Stimulated activated memory B cell treated with anti-CD40 and anti-IgM and Interleukin-4, amounts not matched to agents 10 μg/mL and 1 μg/mL and 100 μg/mL, for 72 hours (primary cell): ENCODE data around the gene OPN1MW.
"Not testable (repeated sequence)": the region's sequence is repeated elsewhere in the genome, so short reads cannot be mapped to it uniquely, and the experiment has no call there.

Experiments
- ATAC-seq: fragments of 150-1000 bp; cut with Tn5 transposase; 2 replicates; pipeline ENCODE4 v1.10.0; 2021
- H3K27ac Mint-ChIP-seq: one replicate; pipeline ENCODE4 v1.8.0; 2022; ENCODE audit warnings: mild to moderate bottlenecking, mixed read lengths
- H3K27me3 Mint-ChIP-seq: one replicate; pipeline ENCODE4 v1.8.0; 2022; ENCODE audit warnings: mixed read lengths
- H3K36me3 Mint-ChIP-seq: one replicate; pipeline ENCODE4 v1.8.0; 2022; ENCODE audit warnings: mixed read lengths
- H3K4me1 Mint-ChIP-seq: one replicate; pipeline ENCODE4 v1.8.0; 2022; ENCODE audit warnings: mixed read lengths
- H3K4me3 Mint-ChIP-seq: one replicate; pipeline ENCODE4 v1.8.0; 2022; ENCODE audit warnings: mild to moderate bottlenecking, moderate library complexity, mixed read lengths
- H3K9me3 Mint-ChIP-seq: one replicate; pipeline ENCODE4 v1.8.0; 2022; ENCODE audit warnings: mixed read lengths

The OPN1MW gene

DNA sequence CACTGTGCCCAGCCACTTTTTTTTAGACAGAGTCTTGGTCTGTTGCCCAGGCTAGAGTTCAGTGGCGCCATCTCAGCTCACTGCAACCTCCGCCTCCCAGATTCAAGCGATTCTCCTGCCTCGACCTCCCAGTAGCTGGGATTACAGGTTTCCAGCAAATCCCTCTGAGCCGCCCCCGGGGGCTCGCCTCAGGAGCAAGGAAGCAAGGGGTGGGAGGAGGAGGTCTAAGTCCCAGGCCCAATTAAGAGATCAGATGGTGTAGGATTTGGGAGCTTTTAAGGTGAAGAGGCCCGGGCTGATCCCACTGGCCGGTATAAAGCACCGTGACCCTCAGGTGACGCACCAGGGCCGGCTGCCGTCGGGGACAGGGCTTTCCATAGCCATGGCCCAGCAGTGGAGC, at the start of gene OPN1MW:
Gene OPN1MW, plus strand, starts transcription at position 301 of the 400 bp plus-strand sequence. Its CDS starts 82 bp downstream, at position 383.
- H3K4me1 Mint-ChIP-seq, H3K27ac Mint-ChIP-seq, H3K9me3 Mint-ChIP-seq, H3K36me3 Mint-ChIP-seq, H3K27me3 Mint-ChIP-seq, ATAC-seq, H3K4me3 Mint-ChIP-seq: not testable (repeated sequence)

GRCh38 chrX:154135458-154136229, 46.8 kb upstream of the OPN1MW start:
- Mint-ChIP-seq H3K27ac (peak overlapping the region; percentile 90), H3K4me1 (peaks cover 12% of the 10 kb centered on the region), H3K27me3 (no peaks in the 10 kb centered on the region), H3K36me3 (no peaks in the 10 kb centered on the region), H3K9me3 (no peaks in the 10 kb centered on the region), H3K4me3 (peak overlapping the region; percentile 66)
- ATAC-seq, result no peak

DNA sequence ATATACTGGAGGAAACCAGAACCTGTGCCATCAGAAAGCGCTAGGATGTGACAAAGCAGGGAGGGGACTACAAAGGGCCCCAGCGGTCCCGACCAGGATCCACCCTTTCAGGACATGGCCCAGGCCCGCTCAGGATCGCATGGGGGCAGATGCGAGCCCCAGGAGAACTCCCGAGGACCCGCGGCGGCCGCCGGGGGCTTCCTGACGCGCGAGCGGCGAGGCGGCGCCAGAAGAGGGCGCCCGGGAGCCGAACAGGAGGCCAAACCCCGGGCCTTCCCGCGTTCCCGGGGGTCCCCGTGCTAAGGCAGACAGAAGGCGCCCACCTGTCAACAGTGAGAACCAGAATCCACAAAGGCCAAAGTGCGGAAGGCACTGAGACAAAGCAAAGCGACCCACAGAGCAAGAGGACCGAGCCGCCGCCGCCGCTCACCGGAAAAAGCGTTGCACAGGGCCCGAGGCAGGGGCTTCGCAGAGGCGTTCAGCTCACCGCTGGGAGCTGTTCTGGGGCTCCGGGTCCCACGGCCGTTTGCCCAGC, 45.7 kb upstream of the OPN1MW start:
- peak; percentile 85 for ATAC-seq
- Mint-ChIP-seq H3K4me1 (peaks cover 12% of the 10 kb centered on the region), H3K27ac (peak overlapping the region; percentile 90), H3K27me3 (no peaks in the 10 kb centered on the region), H3K9me3 (no peaks in the 10 kb centered on the region), H3K4me3 (peak overlapping the region; percentile 80), H3K36me3 (no peaks in the 10 kb centered on the region)

DNA sequence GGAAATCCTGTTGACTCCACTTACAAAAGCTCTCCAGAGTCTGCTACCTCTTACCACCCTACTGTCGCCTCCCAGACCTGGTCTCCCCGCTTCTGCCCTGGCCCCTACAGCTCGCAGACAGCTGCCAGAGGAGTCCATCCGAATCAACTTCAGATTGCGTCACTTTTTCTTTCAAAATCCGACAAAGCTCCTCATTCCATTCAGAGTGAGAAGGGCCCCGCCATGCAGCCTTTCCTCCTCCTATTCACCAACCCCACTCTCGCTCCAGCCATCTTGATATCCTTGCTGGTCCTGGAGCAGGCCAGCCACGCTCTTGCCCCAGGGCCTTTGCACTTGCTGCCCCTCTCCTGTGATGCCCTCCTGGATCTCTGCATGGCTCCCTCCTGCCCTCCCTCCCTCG, 43.5 kb upstream of the OPN1MW start:
- Mint-ChIP-seq H3K36me3 (no peaks in the 10 kb centered on the region), H3K9me3 (no peaks in the 10 kb centered on the region), H3K4me1 (peaks cover 12% of the 10 kb centered on the region), H3K4me3 (no peak overlapping the region), H3K27ac (no peak overlapping the region), H3K27me3 (no peaks in the 10 kb centered on the region)
- ATAC-seq, result no peak

GRCh38 chrX:154140206-154140605, 42.2 kb upstream of the OPN1MW start:
- Mint-ChIP-seq H3K27me3 (no peaks in the 10 kb centered on the region), H3K4me3 (no peak overlapping the region), H3K9me3 (no peaks in the 10 kb centered on the region)

DNA sequence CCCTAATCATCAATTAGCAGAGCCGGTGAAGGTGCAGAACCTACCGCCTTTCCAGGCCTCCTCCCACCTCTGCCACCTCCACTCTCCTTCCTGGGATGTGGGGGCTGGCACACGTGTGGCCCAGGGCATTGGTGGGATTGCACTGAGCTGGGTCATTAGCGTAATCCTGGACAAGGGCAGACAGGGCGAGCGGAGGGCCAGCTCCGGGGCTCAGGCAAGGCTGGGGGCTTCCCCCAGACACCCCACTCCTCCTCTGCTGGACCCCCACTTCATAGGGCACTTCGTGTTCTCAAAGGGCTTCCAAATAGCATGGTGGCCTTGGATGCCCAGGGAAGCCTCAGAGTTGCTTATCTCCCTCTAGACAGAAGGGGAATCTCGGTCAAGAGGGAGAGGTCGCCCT, 41.7 kb upstream of the OPN1MW start:
- Mint-ChIP-seq H3K4me1 (peaks cover 8% of the 10 kb centered on the region), H3K4me3 (no peak overlapping the region), H3K36me3 (no peaks in the 10 kb centered on the region), H3K27ac (no peak overlapping the region), H3K27me3 (no peaks in the 10 kb centered on the region), H3K9me3 (no peaks in the 10 kb centered on the region)
- ATAC-seq, result no peak

More at GRCh38 chrX:154140206-154140605, 42.2 kb upstream of the OPN1MW start:
- Mint-ChIP-seq H3K4me1 (peaks cover 12% of the 10 kb centered on the region), H3K27ac (no peak overlapping the region), H3K36me3 (no peaks in the 10 kb centered on the region)
- no peak for ATAC-seq

DNA sequence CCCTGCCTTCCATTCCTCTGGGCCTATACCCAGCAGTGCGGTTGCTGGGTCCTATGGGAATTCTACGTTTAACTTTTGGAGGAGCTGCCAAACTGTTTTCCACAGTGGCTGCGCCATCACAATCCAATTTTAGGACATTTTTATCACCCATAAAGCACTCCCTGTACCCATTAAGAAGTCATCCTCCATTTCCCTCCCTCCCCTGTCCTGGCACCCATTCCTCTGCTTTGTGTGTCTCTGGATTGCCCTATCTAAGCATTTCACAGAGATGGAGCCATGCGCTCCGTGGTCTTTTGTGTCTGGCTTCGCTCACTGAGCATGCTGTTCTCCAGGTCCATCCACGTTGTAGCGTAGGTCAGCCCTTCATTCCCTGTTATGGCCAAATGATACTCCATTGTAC, 40.0 kb upstream of the OPN1MW start:
- Mint-ChIP-seq H3K27ac (no peak overlapping the region), H3K4me1 (no peaks in the 10 kb centered on the region), H3K4me3 (no peak overlapping the region), H3K27me3 (no peaks in the 10 kb centered on the region), H3K9me3 (no peaks in the 10 kb centered on the region), H3K36me3 (no peaks in the 10 kb centered on the region)
- no peak for ATAC-seq

GRCh38 chrX:154142950-154143745, 39.2 kb upstream of the OPN1MW start:
- no peaks in the 10 kb centered on the region for H3K27me3 Mint-ChIP-seq
- H3K36me3 Mint-ChIP-seq, result no peaks in the 10 kb centered on the region
- H3K27ac Mint-ChIP-seq, result no peak overlapping the region
- no peaks in the 10 kb centered on the region for H3K4me1 Mint-ChIP-seq
- H3K9me3 Mint-ChIP-seq, result no peaks in the 10 kb centered on the region
- no peak overlapping the region for H3K4me3 Mint-ChIP-seq
- ATAC-seq, result no peak

- H3K4me3 Mint-ChIP-seq, H3K4me1 Mint-ChIP-seq, ATAC-seq, H3K27me3 Mint-ChIP-seq, H3K27ac Mint-ChIP-seq, H3K36me3 Mint-ChIP-seq, H3K9me3 Mint-ChIP-seq: not testable (repeated sequence)
Measured at GRCh38 chrX:154144010-154144409, 38.4 kb upstream of the OPN1MW start, which contains the start of gene OPN1LW. TSS of gene OPN1LW (plus strand) at chrX:154144243. CDS start at chrX:154144284, 41 bp downstream.

- H3K4me1 Mint-ChIP-seq, H3K4me3 Mint-ChIP-seq, H3K27me3 Mint-ChIP-seq, H3K36me3 Mint-ChIP-seq, H3K27ac Mint-ChIP-seq, H3K9me3 Mint-ChIP-seq, ATAC-seq: not testable (repeated sequence)
Measured at GRCh38 chrX:154151030-154151429, 31.4 kb upstream of the OPN1MW start.

DNA sequence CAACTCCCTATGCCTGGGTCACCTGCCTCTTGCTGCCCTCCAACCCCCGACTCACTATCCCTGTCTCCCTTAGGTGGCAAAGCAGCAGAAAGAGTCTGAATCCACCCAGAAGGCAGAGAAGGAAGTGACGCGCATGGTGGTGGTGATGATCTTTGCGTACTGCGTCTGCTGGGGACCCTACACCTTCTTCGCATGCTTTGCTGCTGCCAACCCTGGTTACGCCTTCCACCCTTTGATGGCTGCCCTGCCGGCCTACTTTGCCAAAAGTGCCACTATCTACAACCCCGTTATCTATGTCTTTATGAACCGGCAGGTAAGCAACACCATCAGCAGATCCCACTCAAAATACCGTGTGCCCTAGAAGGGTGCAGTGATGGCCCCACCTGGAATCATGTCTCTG, 26.2 kb upstream of the OPN1MW start:
- H3K27ac Mint-ChIP-seq, H3K4me1 Mint-ChIP-seq, ATAC-seq, H3K36me3 Mint-ChIP-seq, H3K4me3 Mint-ChIP-seq, H3K27me3 Mint-ChIP-seq, H3K9me3 Mint-ChIP-seq: not testable (repeated sequence)

DNA sequence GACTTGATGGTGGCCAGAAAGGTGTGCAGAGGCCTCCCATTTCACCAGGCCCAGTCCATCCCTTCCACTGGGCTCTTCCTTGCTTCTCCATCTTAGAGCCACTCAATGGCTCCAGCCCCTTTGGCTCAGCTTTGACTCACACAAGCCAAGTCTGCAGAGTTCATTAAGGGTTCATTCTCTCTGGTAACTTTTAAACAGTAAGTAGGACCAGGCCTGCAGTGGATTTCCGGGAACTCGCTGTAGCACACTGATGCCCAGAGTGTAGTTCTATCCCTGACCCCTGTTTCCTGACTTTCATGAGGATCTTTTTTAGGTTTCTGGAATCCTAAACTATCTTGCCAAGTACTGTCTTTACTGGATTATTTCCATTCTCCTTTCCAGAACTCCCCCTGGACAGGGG, 25.2 kb upstream of the OPN1MW start:
- not testable (repeated sequence) for ATAC-seq, H3K27ac Mint-ChIP-seq, H3K4me3 Mint-ChIP-seq, H3K36me3 Mint-ChIP-seq, H3K9me3 Mint-ChIP-seq, H3K4me1 Mint-ChIP-seq, H3K27me3 Mint-ChIP-seq

DNA sequence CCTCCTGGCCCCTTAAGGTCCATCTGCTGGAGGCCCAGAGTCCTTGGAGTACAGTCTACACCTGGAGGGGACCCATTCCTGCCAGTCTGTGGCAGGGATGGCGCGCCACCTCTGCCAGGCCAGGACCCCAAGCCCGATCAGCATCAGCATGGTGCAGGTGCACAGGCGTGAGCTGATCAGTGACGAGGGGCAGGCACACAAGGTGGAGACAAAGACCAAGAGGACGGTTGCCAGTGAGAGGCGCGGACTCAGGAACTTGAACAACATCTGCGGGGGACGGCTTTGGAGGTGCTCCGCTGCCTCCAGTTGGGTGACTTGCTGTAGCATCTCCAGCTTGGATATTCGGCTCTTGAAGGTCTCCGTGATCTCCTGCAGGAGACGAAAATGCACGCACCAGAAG, 23.1 kb upstream of the OPN1MW start:
- H3K9me3 Mint-ChIP-seq, ATAC-seq, H3K4me1 Mint-ChIP-seq, H3K27ac Mint-ChIP-seq, H3K4me3 Mint-ChIP-seq, H3K36me3 Mint-ChIP-seq, H3K27me3 Mint-ChIP-seq: not testable (repeated sequence)

DNA sequence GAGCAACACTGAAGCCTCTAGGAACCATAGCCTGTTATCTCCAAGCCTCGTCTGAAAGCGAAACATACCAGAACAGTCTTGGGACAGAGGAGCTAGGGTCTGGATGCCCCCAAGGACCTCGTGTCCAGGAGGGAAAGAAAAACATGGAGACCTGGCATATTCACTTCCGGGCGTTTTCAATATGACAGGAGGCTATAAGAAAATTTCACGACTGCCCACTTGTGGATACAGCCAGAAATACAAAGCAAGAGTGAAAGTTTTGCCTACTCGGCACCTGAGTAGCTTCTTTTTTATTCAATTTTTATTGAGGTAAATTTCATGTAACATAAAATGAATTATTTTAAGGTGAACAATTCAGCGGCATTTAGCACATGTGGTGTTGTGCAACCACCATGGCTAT, 17.5 kb upstream of the OPN1MW start:
- not testable (repeated sequence) for H3K36me3 Mint-ChIP-seq, H3K4me3 Mint-ChIP-seq, H3K27me3 Mint-ChIP-seq, H3K4me1 Mint-ChIP-seq, H3K9me3 Mint-ChIP-seq, ATAC-seq, H3K27ac Mint-ChIP-seq

- not testable (repeated sequence) for H3K36me3 Mint-ChIP-seq, ATAC-seq, H3K27ac Mint-ChIP-seq
Measured at GRCh38 chrX:154168384-154168783, 14.0 kb upstream of the OPN1MW start.

DNA sequence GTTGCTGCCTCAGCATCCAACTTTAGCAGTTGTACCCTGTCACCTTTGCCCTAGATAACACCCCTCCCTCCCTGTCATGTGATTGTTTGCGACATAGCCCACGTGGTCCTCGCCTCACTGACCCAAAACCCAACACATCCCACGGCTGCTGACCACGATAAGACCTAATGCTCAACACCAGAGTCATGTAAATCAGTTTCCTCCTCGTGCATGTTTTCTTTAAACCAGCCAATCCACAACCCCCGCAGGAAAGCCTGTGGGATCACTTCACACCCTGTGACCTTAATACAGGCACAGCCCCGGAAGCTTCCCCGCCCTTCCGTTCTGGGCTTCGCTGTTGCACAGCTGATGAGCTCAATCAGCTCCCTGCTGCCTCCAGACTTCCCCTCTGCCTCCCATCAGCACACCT, 9.9 kb upstream of the OPN1MW start:
- not testable (repeated sequence) for H3K36me3 Mint-ChIP-seq, H3K4me3 Mint-ChIP-seq, H3K27me3 Mint-ChIP-seq, H3K27ac Mint-ChIP-seq, H3K9me3 Mint-ChIP-seq, H3K4me1 Mint-ChIP-seq
- peak; percentile 99 for ATAC-seq

More at GRCh38 chrX:154168384-154168783, 14.0 kb upstream of the OPN1MW start:
- not testable (repeated sequence) for H3K4me1 Mint-ChIP-seq, H3K4me3 Mint-ChIP-seq, H3K27me3 Mint-ChIP-seq, H3K9me3 Mint-ChIP-seq
